Keratinocyte (primary cell): Measurements from ENCODE around the gene SLC25A1. TPM values are rescaled to one million over a fixed set of nuclear protein-coding genes. Genes with fewer than 3 reads are reported as not detected.

ENCODE experiments used
- DNase-seq: peaks from one replicate; pipeline ENCODE4 v3.0.0-alpha.2; 2011; ENCODE audit warnings: low read depth, missing footprints, low spot score
- FAIRE-seq: peaks from 2 replicates; lab custom pipeline; 2011; peaks lifted over from hg19 to GRCh38; lab: Jason Lieb, UNC
- H2AFZ ChIP-seq: 2 replicates; pipeline ENCODE4 v1.6.0; 2012; ENCODE audit warnings: low read length, control low read depth, inconsistent platforms; ENCODE audit not compliant: control insufficient read depth
- H3K27ac ChIP-seq: 2 replicates; pipeline ENCODE4 v1.5.1; 2011; ENCODE audit warnings: low read length; ENCODE audit not compliant: control insufficient read depth, insufficient read depth
- H3K27me3 ChIP-seq: 3 replicates; pipeline ENCODE4 v1.6.0; 2011; ENCODE audit warnings: low read length; ENCODE audit not compliant: control insufficient read depth, insufficient read depth; ENCODE audit errors: extremely low read depth
- H3K36me3 ChIP-seq, 2 experiments: 2 replicates in 1 of 2; 3 replicates in 1 of 2; pipeline ENCODE4 v1.5.1; 2011; ENCODE audit warnings: low read length in 2 of 2, mild to moderate bottlenecking in 1 of 2; ENCODE audit not compliant: control insufficient read depth in 2 of 2, insufficient read depth in 2 of 2; ENCODE audit errors: extremely low read depth in 1 of 2
- H3K4me1 ChIP-seq: 3 replicates; pipeline ENCODE4 v1.5.1; 2011; ENCODE audit warnings: low read length; ENCODE audit not compliant: control insufficient read depth, insufficient read depth; ENCODE audit errors: extremely low read depth
- H3K4me2 ChIP-seq: 3 replicates; pipeline ENCODE4 v1.6.0; 2011; ENCODE audit warnings: low read depth, low read length; ENCODE audit not compliant: control insufficient read depth, insufficient read depth; ENCODE audit errors: extremely low read depth
- H3K4me3 ChIP-seq, 3 experiments: fragments of 200-600 bp in 1 of 3; sonication (generic) in 1 of 3; 2 replicates in 2 of 3; 3 replicates in 1 of 3; pipeline ENCODE4 v1.5.1; 2011 to 2016; ENCODE audit warnings: low read length in 3 of 3, mild to moderate bottlenecking in 3 of 3, control low read depth in 2 of 3, inconsistent platforms in 1 of 3, low read depth in 1 of 3, mixed read lengths in 1 of 3, mixed run types in 1 of 3, moderate library complexity in 1 of 3; ENCODE audit not compliant: control insufficient read depth in 2 of 3, insufficient read depth in 2 of 3; ENCODE audit errors: extremely low read depth in 1 of 3
- H3K79me2 ChIP-seq: 2 replicates; pipeline ENCODE4 v1.6.0; 2012; ENCODE audit warnings: low read length; ENCODE audit not compliant: control insufficient read depth, insufficient read depth
- H3K9ac ChIP-seq: 3 replicates; pipeline ENCODE4 v1.6.0; 2011; ENCODE audit warnings: low read length; ENCODE audit not compliant: control insufficient read depth, insufficient read depth; ENCODE audit errors: extremely low read depth
- H3K9me1 ChIP-seq: 3 replicates; pipeline ENCODE4 v1.6.0; 2011; ENCODE audit warnings: low read length; ENCODE audit not compliant: control insufficient read depth, insufficient read depth; ENCODE audit errors: extremely low read depth
- H3K9me3 ChIP-seq: 2 replicates; pipeline ENCODE4 v1.5.1; 2012; ENCODE audit warnings: low read depth, low read length; ENCODE audit not compliant: control insufficient read depth
- H4K20me1 ChIP-seq: 3 replicates; pipeline ENCODE4 v1.6.0; 2011; ENCODE audit warnings: low read length; ENCODE audit not compliant: control insufficient read depth, insufficient read depth; ENCODE audit errors: extremely low read depth
- CTCF ChIP-seq, 3 experiments: IDR thresholded peaks in 1 of 3; conservative IDR thresholded peaks in 1 of 3; optimal IDR thresholded peaks in 1 of 3; 2 replicates in 2 of 3; 3 replicates in 1 of 3; pipeline versions ENCODE3 to v1.5.1; 2011; ENCODE audit warnings: low read length in 3 of 3, mild to moderate bottlenecking in 3 of 3, moderate library complexity in 2 of 3, control low read depth in 1 of 3, inconsistent platforms in 1 of 3; ENCODE audit not compliant: insufficient read depth in 2 of 3; ENCODE audit errors: extremely low read depth in 1 of 3
- EZH2 ChIP-seq: IDR thresholded peaks from one replicate; pipeline ENCODE4 v1.6.1; 2012; ENCODE audit warnings: inconsistent platforms, mild to moderate bottlenecking, low read length, moderate library complexity
- dilution Hi-C: fragments of 300-500 bp; cut with MboI; formaldehyde crosslinking; loops from one replicate; pipeline ENCODE4 v1.7.0; 2020; ENCODE audit warnings: low sequenced_read_pairs; ENCODE audit not compliant: extremely low pct_ligation_motif_present
- polyA plus RNA-seq, 5 experiments: library from polyadenylated mRNA; depleted of rRNA in 3 of 5; stranded (reverse) in 3 of 5; stranded (forward) in 1 of 5; unstranded in 1 of 5; fragments of >200 nt; gene quantifications; 1 replicate in 1 of 5; 2 replicates in 3 of 5; 3 replicates in 1 of 5; pipeline versions ENCODE4 v1.2.1 to v1.2.3, GENCODE V29; 2011 to 2012; ENCODE audit warnings: missing spikeins in 2 of 5, low read depth in 1 of 5, low replicate concordance in 1 of 5

Gene SLC25A1
- polyA plus RNA-seq, 1 donor (not counting 4 experiments of a cell fraction or from before 2014, with no cell fraction given), result 27.7 TPM

- H3K4me3 ChIP-seq, result no peak overlapping the region
- H3K9me3 ChIP-seq, result no peaks in the 10 kb centered on the region
- no peak overlapping the region for H2AFZ ChIP-seq
- peaks cover 5% of the 10 kb centered on the region for H4K20me1 ChIP-seq
- H3K4me1 ChIP-seq, result peaks cover 11% of the 10 kb centered on the region
- H3K9ac ChIP-seq, result no peak overlapping the region
- TF ChIP-seq EZH2, result no peak
- no peak for TF ChIP-seq CTCF (optimal IDR thresholded peaks at IDR 0.05 in 1 of 3, IDR thresholded peaks at IDR 0.05 in 1 of 3, conservative IDR thresholded peaks at IDR 0.05 in 1 of 3; ENCODE audit: extremely low read depth in 1 of 3, insufficient read depth in 2 of 3, low read length in 3 of 3)
- H3K27me3 ChIP-seq, result no peaks in the 10 kb centered on the region
- no peak overlapping the region for H3K4me2 ChIP-seq
- no peak for FAIRE-seq
- no peaks in the 10 kb centered on the region for H3K9me1 ChIP-seq
- H3K36me3 ChIP-seq, result peaks cover under 1 to 2% of the 10 kb centered on the region in 2 experiments
- no peak overlapping the region for H3K27ac ChIP-seq
- dilution Hi-C loops, result no loop called here
- DNase-seq, result no peak
- peaks cover 8% of the 10 kb centered on the region for H3K79me2 ChIP-seq
Measured at GRCh38 chr22:19181786-19182471, 3.4 kb upstream of the SLC25A1 start.

GRCh38 chr22:19180740-19181410 lies 2.3 kb upstream of the SLC25A1 start:
- Histone ChIP-seq H3K9me1 (no peaks in the 10 kb centered on the region), H2AFZ (no peak overlapping the region), H3K36me3 (peaks cover 5 to 9% of the 10 kb centered on the region in 2 experiments), H3K4me2 (no peak overlapping the region), H3K27me3 (no peaks in the 10 kb centered on the region), H3K79me2 (peaks cover 14% of the 10 kb centered on the region), H3K9me3 (no peaks in the 10 kb centered on the region), H3K4me1 (peaks cover 17% of the 10 kb centered on the region), H3K4me3 (no peak overlapping the region), H3K9ac (no peak overlapping the region), H4K20me1 (peaks cover 5% of the 10 kb centered on the region), H3K27ac (no peak overlapping the region)
- no peak for FAIRE-seq
- dilution Hi-C loops, result no loop called here
- no peak for TF ChIP-seq EZH2
- no peak for TF ChIP-seq CTCF (optimal IDR thresholded peaks at IDR 0.05 in 1 of 3, IDR thresholded peaks at IDR 0.05 in 1 of 3, conservative IDR thresholded peaks at IDR 0.05 in 1 of 3; ENCODE audit: extremely low read depth in 1 of 3, insufficient read depth in 2 of 3, low read length in 3 of 3)
- DNase-seq, result no peak
